ENCODE measurements around the gene MAML3.
A peak's percentile ranks its signal among the peaks of the same experiment; 100 is the strongest.

MAML3 gene

DNA sequence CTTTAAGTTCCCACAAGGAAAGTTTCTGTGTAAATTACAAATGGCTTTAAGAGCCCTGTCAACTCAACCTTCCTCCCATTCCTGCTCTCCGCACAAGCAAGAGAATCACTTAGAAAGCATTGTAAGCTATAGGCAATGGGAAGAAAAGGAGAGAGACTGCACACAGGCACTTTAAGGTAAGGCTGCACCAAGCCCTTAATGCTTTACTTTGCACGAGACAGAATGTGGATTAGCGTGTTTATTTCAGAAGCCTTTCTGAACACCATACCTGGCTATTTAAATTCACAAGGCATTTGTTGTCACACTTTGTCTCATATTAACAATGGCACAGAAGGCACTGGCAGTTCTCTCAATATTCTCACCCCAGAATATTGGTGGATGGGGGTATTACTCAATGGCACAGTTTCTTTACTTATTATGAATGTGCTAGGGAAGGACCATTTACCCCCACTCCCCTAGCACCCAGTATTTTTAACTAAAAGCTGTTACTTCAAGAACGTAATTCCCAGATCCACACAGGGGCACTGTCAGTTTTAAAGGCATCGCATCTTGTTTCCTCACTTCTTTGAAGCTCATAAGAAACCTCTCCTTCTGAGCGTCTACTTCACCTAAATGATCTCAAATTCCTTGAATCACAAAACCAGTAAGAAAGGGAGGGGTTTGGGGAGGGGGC, 150.0 kb downstream of the MAML3 start:
- no peak for DNase-seq (ENCODE audit: low spot score)

DNA sequence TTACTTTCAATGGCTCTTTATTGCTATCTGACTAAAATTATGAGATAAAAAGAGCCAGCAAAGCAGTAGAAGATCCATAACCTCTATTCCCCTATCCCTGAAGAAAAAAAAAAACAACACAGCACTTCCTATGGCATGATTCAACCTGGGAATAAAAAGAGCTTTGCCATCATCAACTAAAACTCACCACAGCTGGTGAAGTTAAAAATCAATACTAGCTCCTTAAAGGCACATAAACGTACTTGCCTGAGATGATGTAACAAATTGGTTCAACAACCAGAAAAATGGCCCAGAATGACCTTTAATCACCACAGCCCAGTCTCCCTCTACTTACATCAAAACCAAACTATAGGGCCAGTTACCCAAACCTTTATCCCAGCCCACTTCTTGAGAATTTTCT, 153.8 kb downstream of the MAML3 start:
- DNase-seq (ENCODE audit: low spot score), result no peak

DNA sequence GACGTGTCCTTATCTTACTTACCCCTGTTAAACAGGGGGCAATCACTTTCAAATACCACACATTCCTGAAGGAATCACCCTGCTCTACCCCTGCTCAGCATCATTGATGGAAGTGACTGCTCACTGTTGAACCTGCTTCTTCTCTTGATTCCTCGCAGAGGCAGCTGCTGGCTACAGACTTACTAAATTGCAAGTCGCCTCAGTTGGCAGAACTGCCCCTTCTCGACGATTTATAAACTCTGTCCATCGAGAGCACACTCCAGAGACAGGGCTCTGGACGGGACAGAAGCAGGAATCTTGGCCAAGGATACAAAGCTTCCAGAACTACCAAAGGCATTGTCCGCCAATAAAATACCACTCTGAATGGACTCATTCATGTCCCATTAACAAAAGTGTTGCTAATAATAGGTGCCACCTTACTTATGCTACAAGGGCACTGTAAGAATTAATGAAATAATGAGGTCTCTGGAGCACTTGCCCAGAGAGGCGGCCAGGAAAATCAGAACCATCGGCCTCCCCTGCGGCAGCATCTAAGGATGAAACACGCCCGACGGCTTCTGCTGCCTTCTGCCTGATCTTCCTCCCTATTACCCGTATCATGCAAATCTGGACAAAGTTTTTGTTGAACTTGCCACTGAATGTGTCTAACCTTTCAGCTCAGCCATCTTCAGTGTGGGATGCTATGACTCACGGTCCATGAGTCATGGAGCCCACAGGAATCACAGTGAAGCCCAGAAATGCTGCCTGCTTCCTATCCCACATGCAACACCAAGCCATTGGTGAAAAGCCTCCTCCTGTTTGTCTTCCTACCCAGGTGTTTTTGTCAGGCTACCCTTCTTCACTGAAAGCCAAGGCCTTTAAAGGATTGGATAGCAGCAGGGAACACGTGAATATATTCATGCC, 164.9 kb downstream of the MAML3 start:
- peak; percentile 86 for DNase-seq (ENCODE audit: low spot score)

DNA sequence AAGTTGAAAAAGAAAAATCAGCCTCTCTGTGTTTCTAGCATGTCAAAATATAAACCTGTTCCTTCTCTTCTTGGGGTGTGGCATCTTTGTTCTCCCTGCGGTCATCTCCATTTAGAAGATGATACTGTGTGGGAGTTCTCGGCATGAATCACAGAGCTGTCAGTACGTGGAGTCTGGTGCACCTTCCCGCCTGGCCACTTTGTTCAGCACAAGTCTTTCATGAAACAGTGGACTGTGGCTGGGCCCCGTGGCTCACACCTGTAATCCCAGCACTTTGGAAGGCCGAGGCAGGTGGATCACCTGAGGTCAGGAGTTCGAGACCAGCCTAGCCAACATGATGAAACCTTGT, 166.5 kb downstream of the MAML3 start:
- DNase-seq (ENCODE audit: low spot score), result no peak

DNA sequence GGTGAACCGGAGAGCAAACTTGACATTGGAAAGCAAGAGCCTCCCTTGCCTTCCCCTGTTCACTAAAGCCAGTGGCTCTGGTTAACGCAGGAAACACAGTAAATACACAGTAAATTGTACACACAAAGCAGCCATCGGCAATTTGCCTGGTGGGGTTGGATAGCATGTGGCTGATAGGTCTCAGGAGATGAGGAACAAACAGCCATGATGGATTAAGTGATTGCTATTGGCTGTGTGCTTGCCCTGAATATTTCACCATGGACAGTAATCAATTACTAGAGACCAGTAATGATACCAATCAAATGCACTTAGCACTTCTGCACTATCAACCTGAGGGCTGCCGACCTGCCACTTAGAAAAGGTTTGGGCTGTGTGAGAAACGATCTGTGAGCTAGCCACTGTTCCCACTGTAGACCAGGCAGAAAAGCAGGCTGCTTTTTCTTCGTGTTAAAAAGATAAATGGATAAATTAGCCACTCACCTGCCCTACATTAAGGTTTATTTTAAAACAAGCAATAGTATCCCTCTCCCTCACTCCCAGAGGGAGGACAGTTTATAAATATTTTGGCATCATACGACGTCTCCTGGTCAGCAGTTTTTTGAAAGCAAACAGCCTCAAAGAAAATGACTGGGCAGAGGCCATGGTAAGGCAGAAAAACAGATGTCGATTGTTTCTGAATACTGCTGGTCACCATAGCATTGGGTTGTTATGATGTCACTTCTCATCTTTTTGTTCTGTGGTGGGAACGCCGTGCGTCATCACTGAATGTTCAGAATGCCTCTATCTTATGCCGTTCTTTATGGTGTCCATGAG, 167.1 kb downstream of the MAML3 start:
- DNase-seq (ENCODE audit: low spot score), result no peak

DNA sequence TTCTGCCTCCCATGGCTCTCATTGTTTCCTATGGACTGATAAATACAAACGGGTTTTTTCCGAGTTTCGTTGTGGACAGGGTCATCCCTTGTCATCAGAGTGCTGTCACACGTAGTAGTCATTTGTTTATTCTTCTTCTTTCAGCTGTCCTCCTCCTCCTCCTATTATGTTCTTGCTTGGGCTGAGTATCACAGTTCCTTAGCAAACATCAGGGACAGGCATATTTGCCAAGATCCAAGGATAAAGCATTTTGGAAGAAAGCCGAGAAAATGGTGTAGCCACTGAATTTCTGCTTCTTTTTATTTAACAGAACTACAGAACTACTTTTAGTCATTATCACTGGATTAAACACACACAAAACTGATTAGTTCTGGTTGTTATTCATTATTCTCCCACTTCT, 167.9 kb downstream of the MAML3 start:
- no peak for DNase-seq (ENCODE audit: low spot score)

DNA sequence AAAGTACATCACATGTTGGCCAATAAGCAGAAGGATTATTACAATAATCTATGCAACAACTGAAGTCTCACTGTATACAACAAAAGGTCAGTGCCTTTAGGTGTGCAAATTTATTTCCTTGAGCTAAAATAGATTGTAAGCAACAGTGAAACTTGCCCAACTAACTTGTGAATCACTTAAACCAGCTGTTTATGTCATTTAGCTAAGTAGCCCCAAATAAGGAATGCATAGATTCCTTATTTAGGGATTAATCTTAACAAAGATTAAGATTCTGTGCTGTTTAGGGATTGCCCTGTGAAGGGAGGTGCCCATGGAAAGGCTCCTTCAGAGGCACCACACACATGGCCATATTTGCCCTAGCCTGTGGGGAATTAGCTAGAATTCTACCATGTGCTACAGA, 168.6 kb downstream of the MAML3 start:
- no peak for DNase-seq (ENCODE audit: low spot score)

DNA sequence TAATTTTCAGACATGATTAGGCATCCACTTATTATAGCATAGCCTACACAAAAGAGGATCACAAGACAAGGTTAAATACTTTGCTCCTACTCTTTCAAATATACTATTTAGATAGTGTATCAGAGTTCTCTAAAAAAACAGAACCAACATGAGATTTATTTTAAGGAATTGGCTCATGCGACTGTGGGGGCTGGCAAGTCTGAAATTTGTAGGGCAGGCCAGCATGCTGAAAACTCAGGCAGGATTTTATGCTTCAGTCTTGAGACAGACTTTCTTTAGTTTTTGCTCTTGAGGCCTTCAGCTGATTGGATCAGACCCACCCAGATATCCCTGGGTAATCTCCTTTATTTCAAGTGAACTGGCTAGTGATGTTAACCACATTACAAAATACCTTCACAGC, 169.5 kb downstream of the MAML3 start:
- no peak for DNase-seq (ENCODE audit: low spot score)

DNA sequence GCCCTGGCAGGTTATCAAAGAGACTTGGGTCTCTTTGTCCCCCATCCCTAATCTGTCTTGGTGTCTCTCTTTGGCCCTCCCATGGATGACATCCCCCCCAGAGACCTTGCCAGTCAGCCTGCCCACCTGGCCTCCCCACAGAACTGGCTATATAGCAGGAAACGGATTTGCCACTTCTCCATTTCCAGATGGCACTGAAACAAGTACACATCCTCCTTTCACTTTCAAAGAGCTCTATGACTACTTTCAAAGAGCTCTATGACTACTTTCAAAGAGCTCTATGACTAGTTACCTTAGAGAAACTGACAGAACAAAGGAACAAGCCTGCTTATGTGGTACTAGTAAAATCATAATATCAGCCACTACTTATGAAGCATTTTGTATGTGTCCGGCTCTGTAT, 175.3 kb downstream of the MAML3 start:
- no peak for DNase-seq (ENCODE audit: low spot score)

DNA sequence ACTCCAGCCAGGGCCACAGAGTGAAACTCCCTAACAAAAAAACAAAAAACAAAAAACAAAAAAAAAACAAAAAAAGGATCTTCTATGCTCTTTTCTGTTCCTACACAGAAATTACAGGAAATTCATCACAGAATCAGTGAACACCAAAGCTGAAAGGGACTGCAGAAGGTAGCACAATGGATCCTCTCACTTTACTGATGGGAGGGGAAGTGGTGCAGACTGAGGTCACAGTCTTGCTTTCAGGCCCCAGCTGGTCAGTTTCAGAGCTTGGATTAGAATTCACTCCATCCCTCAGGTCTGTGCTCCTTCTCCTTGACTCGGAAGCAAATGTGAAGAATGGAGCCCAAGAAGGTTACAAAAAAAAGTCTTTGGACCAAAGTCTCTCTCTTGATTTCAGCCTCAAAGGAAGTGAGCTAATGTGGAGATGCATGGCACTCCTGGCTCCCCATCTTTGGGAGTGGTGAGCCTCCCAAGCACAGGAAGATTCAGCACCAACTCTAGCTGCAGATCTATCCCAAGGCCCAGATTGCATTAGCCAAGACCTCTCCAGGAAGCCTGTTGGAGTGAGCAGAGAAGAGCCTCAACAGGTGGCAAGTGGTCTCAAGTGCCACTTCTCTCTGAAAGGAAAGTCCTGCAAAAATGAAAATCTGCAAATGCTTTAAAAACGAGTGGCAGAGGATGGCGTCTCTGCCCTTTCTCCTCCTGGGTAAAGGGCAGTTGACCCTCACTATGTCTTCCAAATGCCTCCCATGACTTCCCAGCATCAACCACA, 176.0 kb downstream of the MAML3 start:
- no peak for DNase-seq (ENCODE audit: low spot score)

DNA sequence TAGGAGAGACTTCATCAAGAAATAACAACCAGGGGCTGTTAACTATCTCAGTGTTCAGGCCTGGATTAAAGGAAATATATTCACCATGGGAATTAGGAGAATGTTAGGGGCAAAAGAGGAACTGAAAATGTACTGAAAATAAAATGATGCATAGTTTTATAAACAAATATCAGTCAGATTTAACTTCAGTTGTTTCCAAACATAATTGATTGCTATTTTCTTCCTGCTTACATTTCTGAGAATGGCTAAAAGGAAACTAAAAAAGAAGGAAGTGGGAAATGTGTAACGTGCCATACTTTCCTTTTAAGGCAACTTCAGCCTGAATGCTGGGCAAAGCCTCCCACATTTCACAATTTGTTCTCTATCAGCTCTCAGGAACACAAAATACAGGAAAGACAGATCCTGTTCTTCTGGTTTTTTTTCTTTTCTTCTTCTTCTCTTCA, 178.1 kb downstream of the MAML3 start:
- no peak for DNase-seq (ENCODE audit: low spot score)

DNA sequence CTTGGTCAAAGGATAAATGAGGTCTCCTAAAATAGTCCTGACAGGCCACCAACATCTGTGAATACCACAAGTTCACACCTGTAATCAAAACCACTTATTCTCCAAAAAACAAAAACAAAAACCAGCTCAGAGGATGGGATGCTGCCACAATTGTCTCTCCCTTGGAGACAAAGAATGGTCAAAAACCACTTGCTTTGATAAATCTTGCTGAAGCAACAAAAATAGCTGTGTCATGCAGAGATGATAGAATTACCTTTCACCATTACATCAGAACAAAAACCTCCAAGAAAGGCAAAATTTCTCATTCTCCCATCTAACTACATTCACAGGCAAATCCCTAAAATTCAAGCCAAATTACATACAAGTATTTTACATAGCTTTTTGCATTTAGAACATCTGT, 180.4 kb downstream of the MAML3 start:
- DNase-seq (ENCODE audit: low spot score), result no peak

DNA sequence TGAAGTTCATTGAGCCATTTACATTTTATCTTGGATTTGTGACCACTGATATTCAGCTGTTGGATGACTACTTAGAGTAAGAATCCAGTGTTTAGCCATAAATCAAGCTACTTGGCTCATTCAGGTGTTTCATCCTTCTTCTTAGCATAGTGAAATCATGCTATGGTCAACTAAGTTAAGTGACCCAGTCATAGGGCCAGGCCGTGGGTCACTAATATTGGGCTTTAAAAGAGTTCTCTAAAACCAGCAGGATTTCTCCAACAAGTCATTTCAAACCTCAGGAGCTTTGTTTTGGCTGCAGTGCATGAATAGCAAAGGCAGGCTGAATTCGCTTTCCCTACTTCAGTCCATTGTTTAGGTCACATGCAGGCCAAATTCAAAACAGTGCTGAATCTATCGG, 181.0 kb downstream of the MAML3 start:
- DNase-seq (ENCODE audit: low spot score), result peak; percentile 19

DNA sequence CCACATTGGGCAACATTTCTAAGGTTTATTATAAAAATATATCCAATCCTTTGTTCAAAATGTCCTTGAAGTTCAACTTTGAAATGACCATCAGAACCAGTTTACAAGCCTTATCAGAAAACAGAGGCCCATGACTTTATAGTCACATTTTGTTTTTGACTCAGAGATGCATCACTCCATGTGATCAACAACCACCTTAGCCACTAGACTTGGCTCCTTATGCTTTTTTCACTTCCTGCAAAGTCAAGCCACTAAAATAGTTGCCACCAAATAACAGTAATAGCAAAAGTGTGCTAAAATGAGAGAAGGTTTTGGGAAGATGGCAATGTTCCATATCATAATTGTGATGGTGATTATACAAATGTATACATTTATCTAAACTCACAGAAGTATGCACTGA, 181.7 kb downstream of the MAML3 start:
- DNase-seq (ENCODE audit: low spot score), result peak; percentile 27

DNA sequence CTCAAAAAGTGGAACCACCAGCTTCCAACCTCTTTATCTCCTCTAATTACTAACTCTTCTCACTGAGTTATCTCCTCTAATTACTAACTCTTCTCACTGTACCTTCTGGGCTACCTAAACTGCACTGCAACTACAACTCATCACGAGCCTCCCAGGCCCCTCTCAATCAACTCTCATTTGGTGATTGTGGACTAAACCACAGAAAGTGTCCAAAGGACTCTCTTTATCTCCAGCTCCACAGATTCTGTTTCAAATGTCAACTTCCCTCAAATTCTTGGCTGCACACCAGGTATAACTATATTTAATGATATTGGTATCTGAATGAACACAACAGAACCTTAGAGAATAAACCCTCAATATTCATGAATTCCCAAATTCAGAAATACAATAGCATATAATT, 182.9 kb downstream of the MAML3 start:
- DNase-seq (ENCODE audit: low spot score), result no peak

DNA sequence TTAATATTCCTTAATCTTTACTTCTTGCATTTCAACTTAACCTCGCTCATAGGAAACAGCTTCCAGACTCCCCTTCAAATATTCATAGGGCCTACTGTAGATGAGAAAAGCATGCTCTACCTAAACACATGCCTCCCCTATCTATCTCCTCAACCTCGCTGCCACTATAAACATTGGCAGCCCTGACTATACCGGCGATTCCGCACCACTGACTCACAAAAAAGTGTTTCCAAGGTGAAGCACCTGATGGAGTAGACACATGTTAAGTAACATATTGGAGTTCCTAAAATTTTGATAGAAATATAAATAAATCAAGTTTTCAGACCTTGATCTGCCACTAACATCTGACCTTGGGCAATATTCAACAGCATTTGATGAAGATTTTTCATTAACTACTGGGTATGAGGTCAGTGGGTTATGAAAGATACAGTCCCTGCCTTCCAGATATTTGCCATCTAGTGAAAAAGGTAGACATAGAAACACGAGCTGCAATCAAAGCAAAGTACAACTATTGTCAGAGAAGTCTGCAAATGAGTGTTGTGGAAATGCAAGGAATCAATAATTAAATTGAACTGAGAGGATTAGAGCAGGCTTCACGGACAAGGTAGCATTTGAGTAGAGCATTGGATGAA, 184.2 kb downstream of the MAML3 start:
- no peak for DNase-seq (ENCODE audit: low spot score)

DNA sequence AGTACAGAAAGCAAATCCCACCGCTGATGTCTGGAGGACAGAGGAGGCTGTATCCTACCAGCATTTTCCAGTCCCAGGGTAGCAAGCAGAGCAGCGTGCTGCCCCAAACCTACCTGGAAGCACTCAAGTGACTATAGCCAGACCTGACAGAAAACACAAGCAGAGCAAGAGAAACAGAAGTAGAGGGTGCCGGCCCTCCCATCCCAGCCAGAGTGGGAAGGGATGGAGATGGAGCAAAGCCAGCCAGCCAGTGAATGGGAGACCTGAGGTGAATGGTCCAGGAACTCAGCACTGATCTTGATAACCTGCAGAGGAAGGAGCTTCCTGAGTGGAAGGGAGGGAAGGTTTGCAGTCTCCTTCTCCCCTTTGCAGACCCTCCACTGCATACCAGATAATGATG, 185.2 kb downstream of the MAML3 start:
- DNase-seq (ENCODE audit: low spot score), result no peak

DNA sequence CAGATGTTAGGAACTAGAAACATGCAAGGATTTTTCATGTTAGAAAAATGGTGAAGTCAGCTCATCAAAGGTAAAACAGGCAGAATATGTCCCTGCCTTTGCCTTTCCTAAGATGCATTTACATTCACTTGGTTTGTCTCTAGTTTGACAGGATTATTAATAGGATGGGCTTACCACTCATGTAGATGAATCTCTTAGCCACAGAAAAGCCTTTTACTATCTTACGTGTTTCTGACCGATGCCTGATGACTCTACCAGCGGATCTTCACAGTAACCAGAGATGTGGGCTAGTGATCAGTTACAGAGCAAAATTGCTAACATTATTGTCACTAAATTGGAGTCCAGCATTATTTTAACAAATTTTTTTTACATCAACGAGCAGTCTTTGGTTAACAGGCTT, 187.6 kb downstream of the MAML3 start:
- DNase-seq (ENCODE audit: low spot score), result no peak

DNA sequence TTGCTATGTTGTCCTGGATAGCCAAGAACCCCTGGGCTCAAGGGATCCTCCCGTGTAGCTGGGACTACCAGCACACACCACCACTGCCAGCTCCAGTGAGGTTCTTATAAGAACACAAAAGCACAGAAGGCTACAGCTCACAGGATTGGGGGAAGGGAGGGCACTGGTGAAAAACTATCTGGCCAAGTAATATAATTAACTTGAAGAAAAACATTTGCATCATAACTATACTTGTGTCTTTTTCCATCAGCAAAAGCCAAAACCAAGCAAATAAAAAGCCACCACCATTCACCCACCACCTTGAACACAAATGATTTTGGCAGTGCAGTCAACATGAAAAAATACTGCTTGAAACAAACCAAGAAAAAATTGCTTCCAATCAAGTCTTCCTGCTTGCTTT, 188.2 kb downstream of the MAML3 start:
- no peak for DNase-seq (ENCODE audit: low spot score)

DNA sequence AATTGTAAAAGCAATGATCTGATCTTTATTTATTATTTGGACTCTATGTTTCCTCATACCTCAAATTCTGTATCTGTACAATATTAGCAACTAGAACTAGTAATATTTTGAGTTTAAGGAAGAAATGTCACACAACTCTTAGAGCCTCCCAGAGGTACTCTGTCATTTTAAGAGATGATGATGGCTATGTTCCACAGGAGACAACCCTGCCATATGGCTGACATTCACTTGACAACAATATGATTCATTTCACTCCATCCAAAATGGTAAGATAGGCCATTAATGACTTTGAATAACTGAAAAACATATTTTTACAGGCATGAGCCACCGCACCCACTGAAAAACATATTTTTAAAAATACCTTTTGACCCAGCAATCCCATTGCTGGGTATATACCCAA, 190.3 kb downstream of the MAML3 start:
- DNase-seq (ENCODE audit: low spot score), result no peak

DNA sequence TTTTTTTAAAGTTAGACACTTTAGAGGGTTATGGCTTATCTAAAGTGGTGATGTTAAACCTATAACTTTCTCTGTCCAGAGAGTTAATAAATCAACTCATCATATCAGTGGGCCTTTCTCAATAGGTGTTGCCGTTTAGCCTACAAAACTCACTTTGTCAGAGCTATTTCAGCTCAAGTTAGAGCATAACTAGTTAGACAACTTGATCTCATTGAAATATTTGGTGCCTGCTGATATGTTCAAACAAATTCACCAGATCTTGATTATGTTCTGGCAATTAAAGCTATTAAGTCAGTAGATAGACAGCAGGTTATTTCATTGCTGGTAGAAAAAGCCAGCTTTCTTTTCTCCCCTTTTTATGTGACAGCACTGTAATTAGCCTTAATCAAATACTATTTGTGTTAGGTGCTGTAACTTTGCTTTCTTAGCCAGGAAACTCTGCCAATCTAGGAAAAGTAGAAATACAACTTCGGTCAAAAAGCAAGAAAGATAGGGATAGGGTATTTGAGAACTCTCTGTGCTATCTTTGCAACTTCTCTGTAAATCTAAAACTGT, 191.8 kb downstream of the MAML3 start:
- DNase-seq (ENCODE audit: low spot score), result no peak
